ENCODE results near the gene PPP1R8.

- TF ChIP-seq CTCF (conservative IDR thresholded peaks at IDR 0.05), result no peak
- TF ChIP-seq EZH2 (IDR thresholded peaks at IDR 0.05; ENCODE audit: low read depth), result no peak
These were observed 35.0 kb upstream of the PPP1R8 start for GRCh38 chr1:27795601-27796000.
